GM12873 (cell line): ENCODE measurements around the gene GAB1.

Experiments used
- CTCF ChIP-seq: IDR thresholded peaks from 2 replicates; pipeline ENCODE4 v1.5.1; 2012; ENCODE audit warnings: low read depth, mild to moderate bottlenecking, moderate library complexity, low read length, control low read depth; ENCODE audit not compliant: insufficient read depth; ENCODE audit errors: missing control alignments

Gene GAB1

GRCh38 chr4:143354990-143355389 is 18.3 kb downstream of the GAB1 start:
- TF ChIP-seq CTCF = no peak

- no peak for TF ChIP-seq CTCF
Measured at GRCh38 chr4:143355540-143356217, 19.0 kb downstream of the GAB1 start.

GRCh38 chr4:143356493-143356892 is 19.8 kb downstream of the GAB1 start:
- no peak for TF ChIP-seq CTCF

- no peak for TF ChIP-seq CTCF
Measured at GRCh38 chr4:143357161-143357845, 20.6 kb downstream of the GAB1 start.

GRCh38 chr4:143358419-143358818 is 21.7 kb downstream of the GAB1 start:
- TF ChIP-seq CTCF = no peak

- TF ChIP-seq CTCF = no peak
Measured at GRCh38 chr4:143358923-143359643, 22.4 kb downstream of the GAB1 start.

- no peak for TF ChIP-seq CTCF
Measured at GRCh38 chr4:143359644-143360193, 23.0 kb downstream of the GAB1 start.
